HL-60/S4 treated with retinoic acid at 250 ng/mL for 4 days and 3 days (cell line): Measurements from ENCODE around the gene ZBED4.

Experiments
- in situ Hi-C: fragments of 300-500 bp; cut with MboI; formaldehyde crosslinking; loops from 2 replicates; pipeline ENCODE4 v1.7.0; 2022; ENCODE audit warnings: low sequenced_read_pairs

Gene ZBED4

DNA sequence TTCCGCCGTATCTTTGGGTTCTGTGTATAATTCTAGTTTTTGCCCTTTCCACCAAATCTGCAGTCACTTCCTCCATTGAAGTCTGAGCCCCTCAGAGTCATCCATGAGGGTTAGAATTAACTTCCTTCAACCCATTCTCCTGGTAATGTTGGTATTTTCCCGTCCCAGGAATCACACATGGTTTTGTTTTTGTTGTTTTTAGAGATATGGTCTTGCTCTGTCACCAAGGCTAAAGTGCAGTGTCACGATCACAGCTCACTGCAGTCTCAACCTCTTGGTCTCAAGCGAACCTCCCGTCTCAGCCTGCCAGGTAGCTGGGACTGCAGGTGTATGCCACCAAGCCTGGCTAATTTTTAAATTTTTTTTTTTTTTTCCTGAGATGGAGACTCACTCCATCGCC lies 18.7 kb downstream of the ZBED4 start:
- in situ Hi-C loops, result no loop called here

DNA sequence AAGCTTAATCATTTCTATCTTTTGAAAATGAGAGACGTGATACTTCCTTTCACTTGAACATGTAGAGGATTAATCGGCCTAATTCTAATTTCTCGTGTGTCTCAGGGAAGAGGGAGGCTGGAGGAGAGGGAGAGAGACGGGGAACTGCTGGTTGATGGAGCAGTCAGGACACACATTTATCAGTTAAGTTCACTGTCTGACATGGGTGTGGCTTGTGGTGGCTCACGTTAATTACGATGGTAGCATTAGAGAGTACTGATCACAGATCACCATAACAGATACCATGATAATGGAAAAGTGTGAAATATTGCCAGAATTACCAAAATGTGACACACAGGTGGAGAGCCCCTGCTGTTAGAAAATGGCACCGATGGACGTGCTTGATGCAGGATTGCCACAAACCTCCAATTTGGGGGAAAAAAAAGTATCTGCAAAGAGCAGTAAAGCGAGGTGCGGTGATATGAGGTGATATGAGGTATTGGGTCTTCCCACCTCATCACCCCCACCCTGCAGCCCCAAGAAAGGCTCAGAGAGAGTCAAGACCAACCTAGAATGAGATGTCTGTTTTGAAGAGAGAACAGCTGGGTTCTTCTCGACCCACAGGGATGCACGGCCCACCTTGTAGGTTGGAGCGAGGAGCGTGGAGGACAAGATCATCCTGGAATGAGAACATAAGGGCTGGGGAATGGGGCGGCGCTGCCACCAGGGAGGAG lies 19.7 kb downstream of the ZBED4 start:
- in situ Hi-C loops, result no loop called here

DNA sequence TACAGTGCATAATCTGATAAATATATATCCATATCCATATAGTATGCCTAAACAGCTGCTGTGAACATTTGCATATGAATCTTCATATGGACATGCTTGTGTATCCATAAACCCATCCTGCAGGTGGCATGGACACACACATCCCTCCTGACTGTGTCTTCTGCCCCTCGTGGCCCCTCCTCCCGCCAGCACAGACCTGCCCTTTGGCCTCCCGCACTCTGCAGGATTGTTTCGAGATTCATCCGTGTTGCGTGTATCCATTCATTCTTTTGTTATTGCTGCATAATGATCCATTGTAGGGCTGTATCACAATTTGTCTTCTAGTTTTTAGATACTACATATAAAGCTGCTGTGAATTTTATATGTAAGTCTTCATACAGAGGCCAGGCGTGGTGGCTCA lies 24.0 kb downstream of the ZBED4 start:
- in situ Hi-C loops, result no loop called here

DNA sequence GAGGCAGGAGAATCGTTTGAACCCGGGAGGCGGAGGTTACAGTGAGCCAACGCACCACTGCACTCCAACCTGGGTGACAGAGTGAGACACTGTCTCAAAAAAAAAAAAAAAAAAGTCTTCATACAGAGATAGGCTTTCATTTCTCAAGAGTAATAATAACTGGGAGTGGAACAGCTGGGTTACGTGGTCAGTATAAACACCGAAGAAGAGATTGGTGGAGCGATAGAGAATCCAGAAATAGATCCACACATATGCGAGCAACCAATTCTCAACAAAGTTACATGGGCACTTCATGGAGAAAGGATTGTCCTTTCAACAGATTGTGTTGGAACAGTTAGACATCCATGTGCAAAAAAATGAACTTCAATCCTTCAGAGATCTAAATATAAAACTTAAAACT lies 24.6 kb downstream of the ZBED4 start:
- in situ Hi-C loops, result no loop called here

GRCh38 chr22:49879871-49880270 lies 26.2 kb downstream of the ZBED4 start:
- in situ Hi-C loops, result no loop called here

- in situ Hi-C loops, result no loop called here
Observed at GRCh38 chr22:49880281-49880680, 26.6 kb downstream of the ZBED4 start.

DNA sequence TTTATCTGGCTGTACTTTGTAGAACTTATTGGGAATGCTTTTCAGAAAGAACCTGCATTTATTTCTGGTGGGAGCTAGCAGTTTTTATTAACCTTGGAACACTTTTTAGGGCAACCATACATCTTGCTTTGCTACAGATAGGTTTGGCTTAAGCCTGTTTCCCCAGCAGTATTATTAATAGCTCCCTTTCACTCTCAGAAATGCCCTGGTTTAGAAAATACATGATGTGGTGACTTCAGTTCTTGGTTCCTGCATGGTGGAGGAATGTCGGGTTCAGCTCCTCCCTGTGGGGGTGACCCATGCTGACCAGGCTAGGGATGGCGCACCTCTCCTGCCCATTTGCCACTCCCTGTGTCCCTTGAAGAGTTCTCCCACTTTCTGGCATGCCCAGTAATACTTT lies 28.2 kb downstream of the ZBED4 start:
- in situ Hi-C loops, result no loop called here

DNA sequence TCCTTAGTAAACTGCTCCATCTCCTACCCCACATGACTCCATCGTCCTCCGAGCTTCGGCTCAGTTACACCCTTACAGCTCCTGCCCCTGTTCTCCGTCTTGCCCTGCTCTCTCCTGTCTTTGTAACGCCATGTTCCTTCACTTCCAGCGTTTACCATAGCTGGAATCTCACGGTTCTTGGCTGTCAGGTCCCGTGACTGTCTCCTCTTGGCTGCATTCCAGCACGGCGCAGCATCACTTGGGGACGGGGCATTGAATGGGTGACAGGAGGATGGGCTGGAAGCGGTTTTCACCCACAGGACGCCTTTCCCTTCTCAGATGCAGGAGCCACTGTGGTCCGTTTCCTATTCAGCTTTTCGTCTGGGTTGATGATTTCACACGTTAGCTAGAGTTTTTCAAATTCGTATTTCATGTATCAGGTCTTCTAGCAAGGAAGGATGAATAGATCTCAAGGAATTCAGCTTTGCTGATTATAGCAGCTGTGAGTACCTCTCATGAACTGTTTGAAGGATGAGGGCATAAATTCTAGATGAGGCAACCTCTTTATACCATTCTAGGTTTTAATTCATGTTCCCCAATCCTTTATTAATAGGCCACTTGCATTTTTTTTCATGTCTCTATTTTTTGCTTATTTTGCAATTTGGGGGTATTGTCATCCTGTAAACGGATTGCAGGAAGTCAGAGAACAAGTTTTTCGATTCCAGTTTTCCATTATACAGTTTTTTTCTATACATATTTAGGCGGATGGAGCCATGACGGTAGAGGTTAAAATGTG lies 29.1 kb downstream of the ZBED4 start:
- in situ Hi-C loops, result no loop called here

GRCh38 chr22:49883294-49883640 lies 29.6 kb downstream of the ZBED4 start:
- in situ Hi-C loops, result no loop called here

- in situ Hi-C loops, result no loop called here
Observed at GRCh38 chr22:49884075-49884474, 30.4 kb downstream of the ZBED4 start.

DNA sequence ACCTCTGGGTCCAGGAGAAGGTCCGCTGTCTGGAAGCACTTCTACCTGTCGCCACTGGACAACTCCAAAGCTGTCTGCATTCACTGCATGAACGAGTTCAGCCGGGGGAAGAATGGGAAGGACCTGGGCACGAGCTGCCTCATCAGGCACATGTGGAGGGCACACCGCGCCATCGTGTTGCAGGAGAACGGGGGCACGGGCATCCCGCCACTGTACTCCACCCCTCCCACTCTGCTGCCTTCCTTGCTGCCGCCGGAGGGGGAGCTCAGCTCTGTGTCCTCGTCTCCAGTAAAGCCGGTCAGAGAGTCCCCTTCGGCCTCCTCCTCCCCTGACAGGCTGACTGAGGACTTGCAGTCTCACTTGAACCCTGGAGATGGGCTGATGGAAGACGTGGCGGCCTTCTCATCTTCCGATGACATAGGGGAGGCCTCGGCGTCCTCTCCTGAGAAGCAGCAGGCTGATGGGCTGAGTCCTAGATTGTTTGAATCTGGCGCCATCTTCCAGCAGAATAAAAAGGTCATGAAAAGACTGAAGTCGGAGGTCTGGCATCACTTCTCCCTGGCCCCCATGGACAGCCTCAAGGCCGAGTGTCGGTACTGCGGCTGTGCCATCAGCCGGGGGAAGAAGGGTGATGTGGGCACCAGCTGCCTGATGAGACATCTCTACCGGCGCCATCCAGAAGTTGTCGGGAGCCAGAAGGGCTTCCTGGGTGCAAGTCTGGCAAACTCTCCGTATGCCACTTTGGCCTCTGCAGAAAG lies 31.0 kb downstream of the ZBED4 start:
- in situ Hi-C loops, result no loop called here

DNA sequence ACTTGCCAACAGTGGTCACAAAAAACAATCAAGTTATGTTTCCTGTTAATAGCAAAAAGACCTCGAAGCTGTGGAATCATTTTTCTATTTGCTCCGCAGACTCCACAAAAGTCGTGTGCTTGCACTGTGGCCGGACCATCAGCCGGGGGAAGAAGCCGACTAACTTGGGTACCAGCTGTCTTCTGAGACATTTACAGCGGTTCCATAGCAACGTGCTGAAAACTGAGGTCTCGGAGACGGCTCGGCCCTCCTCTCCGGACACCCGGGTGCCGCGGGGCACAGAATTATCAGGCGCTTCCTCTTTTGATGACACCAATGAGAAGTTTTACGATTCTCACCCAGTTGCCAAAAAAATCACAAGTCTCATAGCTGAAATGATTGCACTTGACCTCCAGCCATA lies 31.6 kb downstream of the ZBED4 start:
- in situ Hi-C loops, result no loop called here

DNA sequence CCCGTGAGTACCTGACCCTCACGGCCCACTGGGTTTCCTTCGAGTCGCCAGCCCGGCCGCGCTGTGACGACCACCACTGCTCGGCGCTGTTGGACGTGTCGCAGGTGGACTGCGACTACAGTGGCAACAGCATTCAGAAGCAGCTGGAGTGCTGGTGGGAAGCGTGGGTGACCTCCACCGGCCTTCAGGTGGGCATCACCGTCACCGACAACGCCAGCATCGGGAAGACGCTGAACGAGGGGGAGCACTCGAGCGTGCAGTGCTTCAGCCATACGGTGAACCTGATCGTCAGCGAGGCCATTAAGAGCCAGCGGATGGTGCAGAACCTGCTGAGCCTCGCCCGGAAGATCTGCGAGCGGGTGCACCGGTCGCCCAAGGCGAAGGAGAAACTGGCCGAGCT lies 32.2 kb downstream of the ZBED4 start:
- in situ Hi-C loops, result no loop called here

- in situ Hi-C loops, result no loop called here
Observed at GRCh38 chr22:49886346-49887063, 32.9 kb downstream of the ZBED4 start.

DNA sequence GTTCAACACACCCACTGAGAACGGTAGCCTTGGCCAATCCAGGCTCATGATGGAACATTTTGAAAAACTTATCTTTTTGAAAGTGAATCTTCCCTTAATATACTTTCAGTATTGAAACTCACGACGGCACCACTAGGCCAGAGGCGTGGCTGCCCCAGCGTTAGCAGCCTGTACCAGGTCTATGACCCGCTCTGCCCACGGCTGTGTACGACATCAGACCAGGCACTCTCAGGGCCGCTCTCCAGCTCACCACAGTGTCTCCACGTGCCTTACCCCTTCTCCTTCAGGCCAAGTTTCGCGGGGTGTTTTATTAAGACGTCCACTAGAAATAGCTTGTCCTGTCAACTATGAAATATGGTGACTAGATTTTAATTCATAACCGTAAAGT lies 33.4 kb downstream of the ZBED4 start:
- in situ Hi-C loops, result no loop called here

GRCh38 chr22:49887702-49888101 lies 34.1 kb downstream of the ZBED4 start:
- in situ Hi-C loops, result no loop called here

DNA sequence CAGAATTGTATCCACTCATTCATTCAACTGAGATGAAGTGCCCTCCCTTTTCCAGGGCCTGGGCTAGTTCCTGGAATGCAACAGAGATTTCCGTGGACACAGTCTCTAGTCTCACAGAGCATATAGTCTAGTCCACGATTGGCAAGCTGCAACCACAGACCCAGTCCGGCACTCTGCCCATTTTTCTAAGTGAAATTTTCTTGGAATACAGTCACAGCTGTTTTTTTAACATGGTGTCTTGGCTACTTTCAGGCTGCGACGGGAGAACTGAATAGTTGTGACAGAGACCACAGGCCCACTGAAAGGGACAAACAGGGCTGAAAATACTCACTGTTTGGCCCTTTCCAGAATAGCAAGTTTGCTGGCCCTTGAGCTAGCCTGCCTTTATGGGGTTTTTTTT lies 35.4 kb downstream of the ZBED4 start:
- in situ Hi-C loops, result no loop called here

DNA sequence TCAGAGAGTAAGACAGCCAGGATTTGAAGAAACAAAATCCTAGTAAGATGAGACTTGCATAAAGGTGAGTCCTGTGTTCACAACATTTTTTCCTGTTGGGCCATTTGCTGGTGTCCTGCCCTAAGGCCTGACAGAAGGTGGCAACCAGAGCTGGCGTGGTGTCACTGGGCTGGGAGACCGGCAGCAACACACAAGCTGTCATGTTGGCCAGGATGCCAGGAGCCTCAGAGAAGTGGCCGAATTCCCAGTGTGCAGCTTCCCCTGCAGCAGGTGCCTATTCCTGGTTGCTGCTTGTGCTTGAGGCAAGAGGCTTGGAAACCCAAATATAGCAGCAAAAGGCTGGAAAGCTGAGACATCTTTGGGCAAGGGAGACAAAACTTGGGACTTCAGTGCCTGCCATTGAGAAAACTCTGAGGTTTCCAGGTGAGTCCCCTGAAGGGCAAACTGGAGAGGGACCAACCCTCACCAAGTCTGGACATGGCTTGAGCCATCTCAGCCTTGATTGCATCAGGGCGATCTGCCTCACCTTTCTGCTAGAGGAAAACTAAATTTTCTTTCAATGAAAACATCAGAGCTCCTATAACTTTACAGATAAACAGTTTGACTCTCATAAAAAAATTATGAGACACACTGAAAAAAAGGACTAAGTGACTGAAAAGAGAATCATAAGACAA lies 38.7 kb downstream of the ZBED4 start:
- in situ Hi-C loops, result no loop called here

- in situ Hi-C loops, result no loop called here
Observed at GRCh38 chr22:49893025-49893424, 39.4 kb downstream of the ZBED4 start.

GRCh38 chr22:49894322-49895054 lies 40.8 kb downstream of the ZBED4 start:
- in situ Hi-C loops, result no loop called here
